GM12878 (cell line): ENCODE results near the gene XAB2.

ENCODE experiments used
- BHLHE40 ChIP-seq, 2 experiments: fragments of 450-650 bp in 1 of 2; IDR thresholded peaks; 2 replicates each; pipeline ENCODE4 v1.6.1; 2011 to 2017; ENCODE audit warnings: low read depth in 2 of 2, borderline replicate concordance in 1 of 2, improper control_type of control experiment in 1 of 2, low read length in 1 of 2, mild to moderate bottlenecking in 1 of 2
- EZH2 ChIP-seq: IDR thresholded peaks from 2 replicates; pipeline ENCODE4 v1.6.1; 2012; ENCODE audit warnings: low read depth, mild to moderate bottlenecking, control low read depth, inconsistent platforms, low read length, borderline replicate concordance; ENCODE audit not compliant: control insufficient read depth
- MAX ChIP-seq: IDR thresholded peaks from 2 replicates; pipeline ENCODE4 v1.6.1; 2012; ENCODE audit warnings: low read depth, low read length, improper control_type of control experiment
- NR2C1 ChIP-seq: fragments of 450-650 bp; IDR thresholded peaks from 2 replicates; pipeline ENCODE4 v1.6.1; 2017; ENCODE audit warnings: antibody characterized with exemption, mild to moderate bottlenecking, moderate library complexity
- YY1 ChIP-seq: IDR thresholded peaks from 2 replicates; pipeline ENCODE4 v1.6.1; 2011; ENCODE audit warnings: low read depth, mild to moderate bottlenecking, low read length
- ZBTB40 ChIP-seq: fragments of 450-650 bp; IDR thresholded peaks from 2 replicates; pipeline ENCODE4 v1.6.1; 2016; ENCODE audit warnings: mild to moderate bottlenecking, moderate library complexity, borderline replicate concordance

- TF ChIP-seq BHLHE40 (IDR thresholded peaks at IDR 0.05; ENCODE audit: borderline replicate concordance in 1 of 2, low read depth in 2 of 2, low read length in 1 of 2), result no peak
- no peak for TF ChIP-seq MAX
- no peak for TF ChIP-seq YY1
- no peak for TF ChIP-seq NR2C1
- TF ChIP-seq EZH2, result no peak
- no peak for TF ChIP-seq ZBTB40
Measured at GRCh38 chr19:7658219-7658686, 28.9 kb upstream of the XAB2 start.
